Activated CD8-positive, alpha-beta memory T cell treated with anti-CD3 and anti-CD28 coated beads, Interleukin-2, amount 50 U/mL, for 1 hour (primary cell): ENCODE measurements around the gene SCN4B.

Experiments used
- DNase-seq: peaks from one replicate; pipeline ENCODE4 v3.0.0-alpha.2; 2020; ENCODE audit errors: extremely low read depth

The SCN4B gene

DNA sequence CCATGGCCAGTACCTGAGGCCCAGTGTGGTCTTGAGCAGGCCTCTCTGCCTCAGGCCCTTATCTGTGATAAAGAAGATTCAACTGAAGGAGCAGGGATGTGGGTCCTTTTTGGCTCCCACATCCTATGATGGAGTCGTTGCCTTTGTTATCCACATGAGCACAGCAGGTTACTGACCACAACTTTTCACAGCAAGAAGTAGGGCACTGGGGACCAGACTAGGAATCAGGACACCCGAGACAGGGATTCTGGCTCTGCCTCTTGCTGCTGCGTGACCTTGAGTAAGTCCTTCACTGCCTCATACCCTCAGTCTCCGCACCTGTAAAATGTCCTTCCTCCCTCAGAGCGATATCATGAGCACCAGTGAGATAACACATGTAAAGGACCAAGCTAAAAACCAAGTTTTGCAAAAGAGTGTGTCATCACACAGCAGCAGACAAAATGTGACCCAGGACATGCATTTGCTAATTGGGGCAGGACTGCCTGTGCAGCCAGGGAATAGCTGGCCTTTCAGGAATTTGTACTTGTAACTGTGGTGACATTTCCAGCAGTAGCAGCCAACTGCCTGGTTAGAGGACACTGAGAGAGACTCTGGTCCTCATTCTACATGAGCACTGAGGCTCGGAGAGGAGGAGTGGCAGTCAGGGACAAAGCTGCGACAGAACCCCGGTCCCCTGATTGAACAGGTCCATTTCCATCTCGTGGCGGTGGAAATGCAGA lies 52.6 kb downstream of the SCN4B start:
- no peak for DNase-seq

DNA sequence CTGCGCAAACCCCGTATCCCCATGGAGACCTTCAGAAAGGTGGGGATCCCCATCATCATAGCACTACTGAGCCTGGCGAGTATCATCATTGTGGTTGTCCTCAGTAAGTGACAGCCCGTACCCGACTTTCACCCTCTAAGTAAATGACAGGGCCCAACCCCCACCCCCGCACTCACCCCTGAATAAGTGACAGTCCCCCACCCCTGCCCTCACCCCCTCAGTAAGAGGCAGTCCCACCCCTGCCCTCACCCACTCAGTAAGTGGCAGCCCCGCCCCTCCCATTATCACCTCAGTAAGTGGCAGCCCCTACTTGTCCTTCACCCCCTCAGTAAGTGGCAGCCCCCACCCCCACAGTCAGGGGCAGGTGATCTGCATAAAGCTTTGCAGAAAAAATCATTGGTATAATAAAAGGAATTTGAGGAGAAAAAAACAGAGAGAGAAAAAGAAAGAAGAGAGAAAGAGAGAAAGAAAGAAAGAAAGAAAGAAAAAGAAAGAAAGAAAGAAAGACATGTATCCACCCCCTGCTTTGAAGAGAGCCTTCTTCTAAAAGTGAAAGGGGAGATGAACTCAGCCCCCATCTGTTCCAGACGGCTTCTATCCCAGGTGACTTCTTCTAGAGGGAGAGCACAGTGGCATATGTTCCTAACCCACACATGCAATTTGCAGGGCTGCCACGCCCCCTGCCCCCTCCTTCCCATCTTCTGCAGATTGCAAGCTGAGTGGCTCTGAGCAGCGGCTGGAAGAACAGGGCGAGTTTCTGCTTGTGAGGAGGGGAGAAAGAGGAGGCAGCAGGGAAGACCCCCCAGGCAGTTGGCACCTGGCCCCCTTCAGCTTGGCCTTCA lies 53.4 kb downstream of the SCN4B start:
- DNase-seq, result no peak

DNA sequence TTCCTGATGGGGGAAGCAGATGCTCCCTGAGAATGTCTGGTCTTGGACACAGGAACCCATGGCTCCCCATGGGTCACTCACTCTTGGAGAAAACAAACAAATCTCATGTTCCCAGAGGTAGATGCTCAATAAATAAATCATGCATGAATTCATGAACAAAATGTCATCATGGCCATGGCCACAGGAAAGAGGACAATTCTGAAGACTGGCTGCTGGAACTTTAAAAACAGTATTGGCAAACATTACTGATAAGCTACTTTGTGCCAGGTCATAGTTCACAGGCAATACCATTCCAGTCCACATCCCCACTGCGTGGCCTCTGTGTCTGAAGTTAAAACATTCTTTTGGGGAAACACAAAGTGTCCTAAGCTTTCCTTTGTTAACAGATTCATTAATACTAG lies 56.7 kb downstream of the SCN4B start:
- DNase-seq, result no peak

DNA sequence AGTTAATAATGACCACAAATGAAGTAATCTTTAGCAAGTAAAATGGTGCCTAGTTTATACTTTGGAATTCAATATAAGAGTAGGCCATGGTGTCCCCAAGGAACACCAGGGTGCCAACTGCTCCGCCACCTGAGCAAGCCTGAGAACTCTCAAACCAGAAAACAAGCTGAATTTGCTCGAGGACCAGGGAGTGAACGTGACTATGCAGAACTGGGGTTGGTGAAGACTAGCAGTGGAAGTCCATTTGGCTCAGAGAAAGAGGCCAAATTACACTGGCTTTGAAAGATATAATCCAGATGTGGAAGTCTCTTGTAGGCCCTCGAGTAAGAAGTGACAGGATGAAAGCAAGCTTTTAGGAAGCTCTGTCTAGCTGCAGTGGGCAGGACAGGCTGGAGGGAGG lies 57.1 kb downstream of the SCN4B start:
- DNase-seq, result no peak

DNA sequence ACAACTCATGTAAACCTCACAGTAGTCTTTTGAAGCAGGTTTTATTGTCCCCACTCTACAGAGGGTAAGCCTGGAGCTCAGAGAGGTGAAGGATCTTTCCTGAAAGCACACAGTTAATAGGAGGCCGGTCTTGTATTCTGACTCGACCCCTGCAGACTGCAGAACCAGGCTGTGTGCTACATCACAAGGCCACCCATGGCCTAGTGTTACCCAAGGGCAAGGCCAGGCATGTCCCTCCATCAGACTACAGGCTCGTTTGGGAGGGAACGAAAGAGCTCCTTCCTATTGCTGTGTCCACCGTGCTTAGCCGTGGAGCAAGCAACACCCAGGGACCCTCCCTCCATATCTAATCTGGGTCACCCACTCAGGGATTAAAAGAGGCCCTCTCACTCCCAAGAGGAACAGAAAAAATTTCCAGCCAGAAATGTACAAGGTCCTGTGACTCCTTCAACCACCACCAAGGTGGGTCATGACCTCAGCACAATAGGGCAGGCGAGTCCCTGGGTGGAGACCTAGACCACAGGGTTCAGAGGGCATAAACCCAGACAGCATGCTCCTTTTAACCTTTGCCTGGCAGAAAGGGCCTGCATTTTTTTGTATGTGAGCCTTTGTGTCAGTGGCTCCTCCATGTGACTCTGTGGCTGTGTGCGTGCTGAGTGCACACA lies 59.6 kb downstream of the SCN4B start:
- DNase-seq, result no peak

DNA sequence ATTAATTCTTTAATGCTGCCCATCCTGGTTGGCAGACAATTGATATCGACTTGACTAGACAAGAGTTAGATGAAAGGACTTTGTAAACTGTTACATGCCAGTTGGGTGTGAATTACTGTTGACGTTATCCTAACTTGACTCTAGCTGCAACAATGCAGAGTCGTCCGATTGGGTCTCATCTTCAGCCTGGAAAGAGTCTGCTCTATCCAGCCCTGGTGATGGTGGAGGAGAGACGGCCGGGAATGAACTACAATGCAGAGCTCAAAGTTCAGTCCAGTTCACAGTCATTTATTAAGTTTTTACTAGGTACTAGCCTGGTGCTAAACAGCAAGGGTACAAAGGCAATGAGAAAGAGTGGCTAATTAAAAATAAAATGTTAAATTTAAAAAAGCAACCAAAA lies 60.9 kb downstream of the SCN4B start:
- DNase-seq, result no peak

DNA sequence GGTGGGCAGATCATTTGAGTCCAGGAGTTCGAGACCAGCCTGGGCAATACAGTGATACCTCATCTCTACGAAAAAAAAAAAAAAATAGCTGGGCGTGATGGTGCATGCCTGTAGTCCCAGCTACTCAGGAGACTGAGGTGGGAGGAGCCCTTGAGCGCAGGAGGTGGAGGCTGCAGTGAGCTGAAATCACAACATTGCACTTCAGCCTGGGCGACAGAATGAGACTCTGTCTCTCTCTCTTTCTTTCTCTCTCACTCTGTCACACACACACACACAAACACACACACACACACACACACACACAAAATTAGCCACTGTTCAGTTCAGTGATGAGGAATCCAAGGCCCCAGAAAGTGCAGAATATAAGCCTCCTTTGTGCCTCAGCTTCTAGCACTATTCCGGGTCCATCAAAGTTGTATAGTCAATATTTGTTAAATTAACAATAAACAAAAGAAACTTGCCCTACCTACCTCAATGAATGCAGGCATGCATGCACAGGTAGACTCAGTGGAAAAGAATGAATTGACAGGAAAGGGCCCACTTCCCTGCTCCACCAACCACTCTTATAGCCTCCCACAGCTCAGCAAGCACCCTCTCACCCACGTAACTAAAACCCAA lies 62.0 kb downstream of the SCN4B start:
- no peak for DNase-seq

DNA sequence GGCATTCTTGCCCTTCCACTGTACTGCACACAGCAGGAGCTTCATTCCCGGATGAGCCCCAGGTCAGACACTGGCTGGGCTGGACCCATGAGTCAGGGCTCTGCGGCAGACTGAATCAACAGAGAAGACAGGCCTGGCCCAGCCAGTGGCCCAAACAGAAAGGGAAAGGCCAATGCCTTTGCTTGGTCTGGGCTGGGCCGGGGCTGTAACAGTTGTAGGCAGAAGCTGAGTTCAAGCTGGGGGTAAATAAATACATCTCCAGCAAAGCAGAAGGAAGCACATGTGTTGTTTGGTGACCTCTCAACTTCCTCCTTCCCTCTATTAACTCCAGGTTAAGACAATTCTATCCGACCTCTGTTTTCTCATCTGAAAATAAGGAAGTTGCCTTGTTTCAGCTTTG lies 64.1 kb downstream of the SCN4B start:
- DNase-seq, result no peak

DNA sequence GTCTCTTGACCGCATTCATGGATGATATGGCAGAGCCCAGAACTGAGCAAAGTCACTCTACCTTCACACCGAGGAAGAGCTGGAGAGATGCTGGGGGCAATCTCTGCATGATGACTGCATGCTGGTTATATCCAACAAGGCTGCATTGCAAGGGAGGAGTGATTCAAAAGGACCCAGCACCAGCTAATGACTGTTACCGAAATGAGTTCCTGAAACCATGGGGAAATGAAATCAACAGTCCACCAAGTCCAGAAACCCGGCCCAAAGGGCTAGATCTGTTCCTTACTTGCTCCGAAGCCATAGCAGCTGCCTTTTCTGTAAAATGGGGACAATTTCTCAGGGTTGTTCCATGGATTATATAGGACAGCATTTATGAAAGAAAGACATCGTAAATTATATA lies 64.7 kb downstream of the SCN4B start:
- DNase-seq, result no peak

DNA sequence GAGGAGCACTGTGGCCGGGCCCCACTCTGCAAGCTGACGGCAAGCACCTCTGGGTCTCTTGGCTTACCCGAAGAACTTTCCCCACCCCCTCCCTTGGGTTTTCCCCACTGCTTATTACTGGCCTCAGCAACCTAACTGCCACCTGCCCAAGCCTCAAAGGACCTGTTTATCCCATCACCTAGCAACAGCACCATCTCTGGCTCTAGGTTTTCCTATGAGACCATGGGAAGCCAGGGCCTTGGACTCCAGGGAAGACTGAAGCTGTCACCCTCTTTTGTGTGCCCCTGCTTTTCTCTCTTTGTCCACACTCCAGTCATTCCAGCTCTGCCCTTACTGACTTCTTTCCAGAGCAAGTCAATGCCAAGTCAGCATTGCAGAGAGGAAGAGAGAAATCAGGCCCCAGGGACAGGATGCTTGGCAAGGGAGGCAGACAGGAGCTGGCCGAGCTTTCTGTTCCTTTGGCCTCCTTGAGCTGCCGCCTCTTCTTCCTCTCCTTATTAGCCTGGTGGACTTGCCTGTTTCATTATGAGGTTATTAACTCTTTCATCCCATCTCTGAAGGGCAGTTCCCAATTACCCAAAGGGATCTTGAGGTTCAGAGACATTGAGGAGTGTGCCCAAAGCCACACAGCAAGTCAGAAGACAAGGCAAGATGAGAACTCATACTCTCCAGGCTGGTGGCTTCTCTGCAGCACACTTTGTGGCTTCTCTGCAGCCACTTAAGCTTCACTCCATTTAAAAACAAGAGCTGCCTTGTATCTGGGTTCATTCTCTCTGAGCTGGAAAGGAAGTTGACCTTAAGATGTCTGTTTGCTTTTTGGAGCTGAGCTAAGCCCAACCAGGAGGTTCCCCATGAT lies 65.5 kb downstream of the SCN4B start, which contains the start of gene SMIM35:
SMIM35 (minus strand) TSS at position 51 of the 856 bp plus-strand sequence. CDS start 206 bp downstream, outside the sequence.
- no peak for DNase-seq

DNA sequence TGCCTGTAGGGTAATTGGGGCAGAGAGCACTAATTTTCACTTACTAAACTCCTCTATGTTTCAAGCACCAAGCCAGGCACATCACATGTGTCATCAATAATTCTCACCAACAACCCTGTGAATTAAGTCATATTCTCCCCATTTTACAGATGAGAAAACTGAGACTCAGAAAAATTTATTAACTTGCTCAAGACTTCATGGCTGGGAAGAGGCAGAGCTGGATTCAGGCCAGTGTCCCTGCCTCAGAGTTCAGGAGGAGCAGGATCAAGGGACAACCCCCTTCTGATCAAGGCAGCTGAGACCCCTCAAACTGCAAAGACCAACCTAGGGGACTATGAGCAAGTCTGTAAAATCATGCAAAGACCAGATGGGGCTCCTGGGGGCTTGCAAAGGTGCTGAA lies 68.0 kb downstream of the SCN4B start:
- DNase-seq, result no peak

DNA sequence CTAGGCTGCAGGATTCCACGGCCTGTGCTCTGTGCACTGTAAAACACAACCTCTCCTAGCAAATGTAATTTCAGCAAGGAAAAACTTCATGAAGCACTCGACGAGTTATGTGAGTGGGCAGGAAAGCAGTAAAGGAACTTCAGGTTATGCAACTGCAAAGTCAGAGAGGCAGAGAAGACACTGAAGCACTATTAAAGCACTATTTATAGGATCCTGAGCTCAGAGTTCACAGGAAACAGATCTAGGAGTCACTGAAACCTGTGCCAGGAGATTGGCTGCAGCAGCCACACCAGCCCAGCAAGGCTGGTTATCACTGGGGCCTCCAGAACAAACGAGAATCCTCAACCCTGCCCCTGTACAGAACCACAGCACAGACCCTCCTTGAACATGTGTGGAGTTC lies 68.4 kb downstream of the SCN4B start:
- no peak for DNase-seq
